Neural cell (in vitro differentiated cells): ENCODE data around the gene COPS4.

Experiments used
- EP300 ChIP-seq: fragments of 450-650 bp; conservative IDR thresholded peaks from 2 replicates; pipeline ENCODE4 v1.6.1; 2014; ENCODE audit warnings: antibody characterized with exemption, mild to moderate bottlenecking, moderate library complexity; ENCODE audit not compliant: poor library complexity, severe bottlenecking
- POLR2AphosphoS5 ChIP-seq: IDR thresholded peaks from 2 replicates; pipeline ENCODE4 v1.6.1; 2012
- SMC3 ChIP-seq: fragments of 450-650 bp; conservative IDR thresholded peaks from 2 replicates; pipeline ENCODE4 v1.6.1; 2014; ENCODE audit warnings: antibody characterized with exemption, mild to moderate bottlenecking, moderate library complexity; ENCODE audit not compliant: poor library complexity
- TF ChIP-seq, protein P1 (sequence below): fragments of 450-650 bp; IDR thresholded peaks from 2 replicates; pipeline ENCODE4 v1.5.1; 2014; ENCODE audit warnings: antibody characterized with exemption, mild to moderate bottlenecking, moderate library complexity; ENCODE audit not compliant: poor library complexity, severe bottlenecking

DNA sequence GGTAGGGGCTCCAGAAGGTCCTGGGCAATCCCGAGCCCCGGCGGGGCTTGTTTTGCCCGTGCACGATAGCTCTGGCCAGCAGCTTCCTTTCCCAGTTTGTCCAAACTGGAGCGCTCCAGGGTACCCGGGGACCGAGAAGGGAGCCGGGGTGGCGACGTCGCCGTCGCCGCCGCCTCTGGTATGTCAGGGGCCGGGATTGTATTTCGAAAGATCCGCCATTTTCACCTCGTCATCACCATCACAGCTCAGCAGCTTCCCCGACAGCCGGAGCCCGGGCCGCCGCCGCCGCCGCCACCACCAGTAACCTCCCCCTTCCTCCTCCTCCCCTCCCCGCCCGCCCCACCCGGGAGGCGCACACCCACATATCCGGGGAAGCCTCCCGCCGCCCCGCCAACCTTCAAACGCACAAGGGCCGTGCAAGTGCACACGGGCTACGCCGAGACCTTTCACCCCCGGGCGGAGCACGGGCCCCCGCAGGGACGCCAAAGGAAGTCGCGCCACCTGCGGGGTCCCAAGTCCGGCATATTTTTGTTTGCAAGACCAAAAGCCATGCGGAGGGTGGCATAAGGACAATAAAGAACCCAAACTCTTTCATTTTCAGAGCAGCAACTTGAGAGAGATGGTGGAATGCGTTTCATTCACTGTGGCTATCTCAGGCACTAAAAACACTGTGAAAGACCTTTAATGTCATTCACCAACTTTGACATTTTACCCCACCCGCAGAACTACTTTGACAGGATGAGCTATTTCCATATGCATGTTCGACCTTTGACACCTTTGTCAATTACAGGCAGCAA lies 24.3 kb upstream of the COPS4 start, which contains the start of gene LIN54:
- no peak for TF ChIP-seq EP300
- TF ChIP-seq, protein P1, sequence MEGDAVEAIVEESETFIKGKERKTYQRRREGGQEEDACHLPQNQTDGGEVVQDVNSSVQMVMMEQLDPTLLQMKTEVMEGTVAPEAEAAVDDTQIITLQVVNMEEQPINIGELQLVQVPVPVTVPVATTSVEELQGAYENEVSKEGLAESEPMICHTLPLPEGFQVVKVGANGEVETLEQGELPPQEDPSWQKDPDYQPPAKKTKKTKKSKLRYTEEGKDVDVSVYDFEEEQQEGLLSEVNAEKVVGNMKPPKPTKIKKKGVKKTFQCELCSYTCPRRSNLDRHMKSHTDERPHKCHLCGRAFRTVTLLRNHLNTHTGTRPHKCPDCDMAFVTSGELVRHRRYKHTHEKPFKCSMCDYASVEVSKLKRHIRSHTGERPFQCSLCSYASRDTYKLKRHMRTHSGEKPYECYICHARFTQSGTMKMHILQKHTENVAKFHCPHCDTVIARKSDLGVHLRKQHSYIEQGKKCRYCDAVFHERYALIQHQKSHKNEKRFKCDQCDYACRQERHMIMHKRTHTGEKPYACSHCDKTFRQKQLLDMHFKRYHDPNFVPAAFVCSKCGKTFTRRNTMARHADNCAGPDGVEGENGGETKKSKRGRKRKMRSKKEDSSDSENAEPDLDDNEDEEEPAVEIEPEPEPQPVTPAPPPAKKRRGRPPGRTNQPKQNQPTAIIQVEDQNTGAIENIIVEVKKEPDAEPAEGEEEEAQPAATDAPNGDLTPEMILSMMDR = no peak
- no peak for TF ChIP-seq SMC3
- peak; percentile 15 for TF ChIP-seq POLR2AphosphoS5
